Left renal cortex interstitium (tissue), 4 donors: ENCODE data around the gene TDRD5. TPM values are rescaled to one million over a fixed set of nuclear protein-coding genes. Genes with fewer than 3 reads are reported as not detected.

Experiments
- DNase-seq, 4 donors: peaks; one replicate each; pipeline ENCODE4 v3.0.0-alpha.2; 2013; ENCODE audit warnings: low read depth in 4 of 4, low spot score in 2 of 4, missing footprints in 1 of 4
- polyA plus RNA-seq, 4 donors: library from polyadenylated mRNA; unstranded; fragments of 120-200 nt; gene quantifications; one replicate each; pipeline ENCODE4 v1.2.1, GENCODE V29; 2013; ENCODE audit not compliant: insufficient read length in 4 of 4

The TDRD5 gene
- polyA plus RNA-seq = 1 to 10 TPM; 2.6 to 5.5 (median 4.3) TPM

GRCh38 chr1:179591592-179592580, at the start of gene TDRD5:
TDRD5 (plus strand) TSS chr1:179591832; CDS start chr1:179592616, 784 bp downstream.
- peak in 1 of 4 donors; percentile 24 for DNase-seq

- DNase-seq = no peak
Measured at GRCh38 chr1:179545321-179545720, 46.3 kb upstream of the TDRD5 start.

- no peak for DNase-seq
Measured at GRCh38 chr1:179547021-179547535, 44.6 kb upstream of the TDRD5 start.

GRCh38 chr1:179548666-179549367, 42.8 kb upstream of the TDRD5 start:
- no peak for DNase-seq

- DNase-seq = no peak
Measured at GRCh38 chr1:179549368-179549700, 42.3 kb upstream of the TDRD5 start.

- no peak for DNase-seq
Measured at GRCh38 chr1:179550746-179551682, 40.6 kb upstream of the TDRD5 start.

- no peak for DNase-seq
Measured at GRCh38 chr1:179554427-179554826, 37.2 kb upstream of the TDRD5 start.

- DNase-seq = no peak
Measured at GRCh38 chr1:179558078-179558477, 33.6 kb upstream of the TDRD5 start.

- DNase-seq = no peak
Measured at GRCh38 chr1:179575497-179576314, 15.9 kb upstream of the TDRD5 start, which contains the start of gene NPHS2. NPHS2 (minus strand) TSS chr1:179575948; CDS start chr1:179575864, 84 bp downstream.

- DNase-seq = no peak
Measured at GRCh38 chr1:179576509-179576908, 15.1 kb upstream of the TDRD5 start.

- no peak for DNase-seq
Measured at GRCh38 chr1:179583771-179584320, 7.8 kb upstream of the TDRD5 start.

GRCh38 chr1:179586107-179586823, 5.4 kb upstream of the TDRD5 start:
- DNase-seq = peak in 3 of 4 donors; percentile 52 to 56 (median 55)

- DNase-seq = no peak
Measured at GRCh38 chr1:179587336-179587735, 4.3 kb upstream of the TDRD5 start.

GRCh38 chr1:179588425-179589024, 3.1 kb upstream of the TDRD5 start:
- DNase-seq = no peak

GRCh38 chr1:179589509-179589908, 2.1 kb upstream of the TDRD5 start:
- no peak for DNase-seq

GRCh38 chr1:179590671-179591070, 961 bp upstream of the TDRD5 start:
- no peak for DNase-seq

GRCh38 chr1:179591253-179591591, 410 bp upstream of the TDRD5 start:
- no peak for DNase-seq

GRCh38 chr1:179598631-179599030, 7.0 kb downstream of the TDRD5 start:
- DNase-seq = no peak
